SK-N-SH (cell line): ENCODE measurements around the gene C6orf132. TPM values are rescaled to one million over a fixed set of nuclear protein-coding genes. Genes with fewer than 3 reads are reported as not detected.
A peak's percentile ranks its signal among the peaks of the same experiment; 100 is the strongest.

Source experiments
- CTCF ChIA-PET: fragments of 300-600, 350-600 bp; formaldehyde crosslinking; extraction: SDS; loops from one replicate; lab custom pipeline; 2021; lab: Yijun Ruan, JAX
- POLR2A ChIA-PET: fragments of 350-600 bp; sonication (Branson Sonifier 250); formaldehyde crosslinking; extraction: SDS; loops from one replicate; lab custom pipeline; 2020; ENCODE audit warnings: antibody characterized with exemption, inconsistent platforms; lab: Yijun Ruan, JAX
- DNase-seq: peaks from one replicate; pipeline ENCODE4 v3.0.0; 2012
- H2AFZ ChIP-seq: fragments of 200-600 bp; sonication (generic); 2 replicates; pipeline ENCODE4 v1.8.1; 2016; ENCODE audit warnings: antibody characterized with exemption, mild to moderate bottlenecking, low read depth
- H3F3A ChIP-seq: fragments of 200-600 bp; sonication (generic); replicated peaks from 2 replicates; pipeline ENCODE3; 2016; ENCODE audit warnings: antibody characterized with exemption, mild to moderate bottlenecking; ENCODE audit not compliant: insufficient read depth
- H3K27ac ChIP-seq, 2 experiments: fragments of 200-500 bp in 1 of 2; fragments of 200-600 bp in 1 of 2; sonication (Bioruptor generic) in 1 of 2; sonication (generic), shearing (Covaris generic) in 1 of 2; 2 replicates each; pipeline versions ENCODE4 v1.5.1 to v1.6.1; 2014 to 2016; ENCODE audit warnings: low read depth in 2 of 2, inconsistent platforms in 1 of 2, low read length in 1 of 2, mild to moderate bottlenecking in 1 of 2, mixed read lengths in 1 of 2
- H3K27me3 ChIP-seq: fragments of 200-600 bp; sonication (generic), shearing (Covaris generic); 2 replicates; pipeline ENCODE4 v1.6.1; 2016; ENCODE audit warnings: mixed run types; ENCODE audit not compliant: insufficient read depth
- H3K36me3 ChIP-seq, 2 experiments: fragments of 200-500 bp in 1 of 2; fragments of 200-600 bp in 1 of 2; sonication (Bioruptor generic) in 1 of 2; sonication (generic) in 1 of 2; replicated peaks in 1 of 2; 2 replicates each; pipeline versions ENCODE3 to v1.5.1; 2014 to 2016; ENCODE audit warnings: low read length in 1 of 2, mild to moderate bottlenecking in 1 of 2; ENCODE audit not compliant: insufficient read depth in 2 of 2, control insufficient read depth in 1 of 2
- H3K4me1 ChIP-seq, 2 experiments: fragments of 200-500 bp in 1 of 2; fragments of 200-600 bp in 1 of 2; sonication (Bioruptor generic) in 1 of 2; sonication (generic), shearing (Covaris generic) in 1 of 2; 2 replicates each; pipeline versions ENCODE4 v1.5.1 to v1.6.1; 2014 to 2016; ENCODE audit warnings: low read depth in 1 of 2, low read length in 1 of 2, mixed run types in 1 of 2; ENCODE audit not compliant: insufficient read depth in 2 of 2, control insufficient read depth in 1 of 2
- H3K4me2 ChIP-seq: fragments of 200-600 bp; sonication (generic), shearing (Covaris generic); 2 replicates; pipeline ENCODE4 v1.6.1; 2017; ENCODE audit warnings: mixed run types
- H3K4me3 ChIP-seq, 2 experiments: fragments of 200-500 bp in 1 of 2; fragments of 200-600 bp in 1 of 2; sonication (Bioruptor generic) in 1 of 2; sonication (generic), shearing (Covaris generic) in 1 of 2; 2 replicates each; pipeline versions ENCODE4 v1.5.1 to v1.8.1; 2014 to 2016; ENCODE audit warnings: low read depth in 2 of 2, inconsistent platforms in 1 of 2, low read length in 1 of 2, mild to moderate bottlenecking in 1 of 2, mixed read lengths in 1 of 2, moderate library complexity in 1 of 2
- H3K79me2 ChIP-seq: fragments of 200-600 bp; sonication (generic); 2 replicates; pipeline ENCODE4 v1.8.1; 2017; ENCODE audit warnings: mild to moderate bottlenecking; ENCODE audit not compliant: insufficient read depth
- H3K9ac ChIP-seq: fragments of 200-600 bp; sonication (generic); 2 replicates; pipeline ENCODE4 v1.6.1; 2017; ENCODE audit warnings: mixed run types
- H3K9me2 ChIP-seq: fragments of 200-600 bp; sonication (generic); 2 replicates; pipeline ENCODE4 v1.6.1; 2017; ENCODE audit warnings: mixed run types
- H3K9me3 ChIP-seq: fragments of 200-600 bp; sonication (generic); 2 replicates; pipeline ENCODE4 v1.6.1; 2017; ENCODE audit warnings: mixed run types, mild to moderate bottlenecking, moderate library complexity
- H4K20me1 ChIP-seq: fragments of 200-600 bp; sonication (generic); 2 replicates; pipeline ENCODE4 v1.6.1; 2017; ENCODE audit warnings: mild to moderate bottlenecking, mixed run types; ENCODE audit not compliant: insufficient read depth
- CHD2 ChIP-seq: fragments of 150-350 bp; IDR thresholded peaks from 2 replicates; pipeline ENCODE4 v1.6.1; 2018; ENCODE audit warnings: low read length; ENCODE audit not compliant: partially characterized antibody
- EP300 ChIP-seq, 2 experiments: IDR thresholded peaks; 2 replicates each; pipeline versions ENCODE4 v1.4.0 to v1.6.1; 2012; ENCODE audit warnings: borderline replicate concordance in 1 of 2, low read depth in 1 of 2, low read length in 1 of 2
- FOXM1 ChIP-seq: IDR thresholded peaks from 2 replicates; pipeline ENCODE4 v1.4.0; 2012; ENCODE audit warnings: low read depth, mild to moderate bottlenecking
- GATA2 ChIP-seq: sonication (generic); formaldehyde crosslinking; IDR thresholded peaks from 2 replicates; pipeline ENCODE4 v1.5.0; 2020; ENCODE audit warnings: mild to moderate bottlenecking, missing genetic modification reagents
- MXI1 ChIP-seq: IDR thresholded peaks from 2 replicates; pipeline ENCODE4 v1.6.1; 2012; ENCODE audit warnings: mild to moderate bottlenecking, low read depth, low read length, improper control_type of control experiment
- SMC3 ChIP-seq: IDR thresholded peaks from 2 replicates; pipeline ENCODE4 v1.6.1; 2012; ENCODE audit warnings: low read depth, low read length, improper control_type of control experiment
- WGBS: methylation state at CpG from one replicate; pipeline ENCODE4 v1.1.6; 2017; ENCODE audit warnings: low lambda C conversion rate; 5-methylcytosine and 5-hydroxymethylcytosine counted together
- polyA plus RNA-seq, 3 experiments: library from polyadenylated mRNA; depleted of rRNA; stranded (reverse); fragments of >200 nt; gene quantifications; 2 replicates each; pipeline ENCODE4 v1.2.3, GENCODE V29; 2012
- TF ChIP-seq, protein P1 (sequence below): fragments of 200-600 bp; sonication (generic); IDR thresholded peaks from 2 replicates; pipeline ENCODE4 v1.6.1; 2017; ENCODE audit warnings: antibody characterized with exemption, mild to moderate bottlenecking, moderate library complexity

C6orf132 gene
- polyA plus RNA-seq, 1 of the 3 experiments (the other 2 are of a cell fraction), result not detected

GRCh38 chr6:42099340-42100028 lies 42.9 kb downstream of the C6orf132 start:
- Histone ChIP-seq H3K36me3 (no peaks in the 10 kb centered on the region), H4K20me1 (no peaks in the 10 kb centered on the region), H3F3A (no peaks in the 10 kb centered on the region), H3K9ac (no peak overlapping the region), H3K79me2 (no peaks in the 10 kb centered on the region), H3K27me3 (no peaks in the 10 kb centered on the region), H2AFZ (peak overlapping the region; percentile 81), H3K9me3 (no peaks in the 10 kb centered on the region), H3K4me1 (0 out of 4 replicates have a peak, but pooled peaks cover 0 to 7% of the 10 kb centered on the region in 2 experiments), H3K4me2 (no peak overlapping the region), H3K4me3 (no peak overlapping the region), H3K27ac (no peak overlapping the region), H3K9me2 (no peaks in the 10 kb centered on the region)
- CTCF ChIA-PET, result interaction anchor here (0.6 to 1.4 kb wide), 3 partner anchors 11 to 305 kb away, joined by 3 to 8 read pairs (median 3); no protein-coding TSS in a partner anchor
- POLR2A ChIA-PET, result no interaction called here
- DNase-seq, result no peak
- TF ChIP-seq FOXM1 (no peak), CHD2 (no peak)
- 79% methylated on average over 11 of the region's 13 CpGs for WGBS

GRCh38 chr6:42095776-42096541 lies 46.5 kb downstream of the C6orf132 start:
- POLR2A ChIA-PET, result no interaction called here

More at GRCh38 chr6:42095776-42096541, 46.5 kb downstream of the C6orf132 start:
- WGBS, result 83% methylated on average over 8 of the region's 10 CpGs
- H4K20me1 ChIP-seq, result no peaks in the 10 kb centered on the region
- no peak overlapping the region for H3K9ac ChIP-seq
- H3K27me3 ChIP-seq, result no peaks in the 10 kb centered on the region
- H3K79me2 ChIP-seq, result no peaks in the 10 kb centered on the region
- H3K36me3 ChIP-seq, result no peaks in the 10 kb centered on the region
- H3K9me2 ChIP-seq, result no peaks in the 10 kb centered on the region
- no peak overlapping the region for H3K4me3 ChIP-seq
- no peaks in the 10 kb centered on the region for H3K9me3 ChIP-seq
- no peak overlapping the region for H3K27ac ChIP-seq
- TF ChIP-seq SMC3, result no peak
- no peak for TF ChIP-seq MXI1
- no peak for TF ChIP-seq EP300 (IDR thresholded peaks at IDR 0.05; ENCODE audit: borderline replicate concordance in 1 of 2, low read depth in 1 of 2, low read length in 1 of 2)
- TF ChIP-seq, protein P1, sequence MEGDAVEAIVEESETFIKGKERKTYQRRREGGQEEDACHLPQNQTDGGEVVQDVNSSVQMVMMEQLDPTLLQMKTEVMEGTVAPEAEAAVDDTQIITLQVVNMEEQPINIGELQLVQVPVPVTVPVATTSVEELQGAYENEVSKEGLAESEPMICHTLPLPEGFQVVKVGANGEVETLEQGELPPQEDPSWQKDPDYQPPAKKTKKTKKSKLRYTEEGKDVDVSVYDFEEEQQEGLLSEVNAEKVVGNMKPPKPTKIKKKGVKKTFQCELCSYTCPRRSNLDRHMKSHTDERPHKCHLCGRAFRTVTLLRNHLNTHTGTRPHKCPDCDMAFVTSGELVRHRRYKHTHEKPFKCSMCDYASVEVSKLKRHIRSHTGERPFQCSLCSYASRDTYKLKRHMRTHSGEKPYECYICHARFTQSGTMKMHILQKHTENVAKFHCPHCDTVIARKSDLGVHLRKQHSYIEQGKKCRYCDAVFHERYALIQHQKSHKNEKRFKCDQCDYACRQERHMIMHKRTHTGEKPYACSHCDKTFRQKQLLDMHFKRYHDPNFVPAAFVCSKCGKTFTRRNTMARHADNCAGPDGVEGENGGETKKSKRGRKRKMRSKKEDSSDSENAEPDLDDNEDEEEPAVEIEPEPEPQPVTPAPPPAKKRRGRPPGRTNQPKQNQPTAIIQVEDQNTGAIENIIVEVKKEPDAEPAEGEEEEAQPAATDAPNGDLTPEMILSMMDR, result 0 out of 2 replicates have a peak, but pooled peaks have one; percentile 20
- no peak for TF ChIP-seq GATA2 (CRISPR knock-in tag)
- no peak overlapping the region for H2AFZ ChIP-seq
- DNase-seq, result no peak
- CTCF ChIA-PET, result interaction anchor here (0.6 to 3.3 kb wide), 6 partner anchors 9 to 435 kb away, joined by 3 to 9 read pairs (median 5); no protein-coding TSS in a partner anchor
- H3K4me2 ChIP-seq, result no peak overlapping the region
- H3K4me1 ChIP-seq, result 0 out of 4 replicates have a peak, but pooled peaks cover 0 to 7% of the 10 kb centered on the region in 2 experiments
- no peaks in the 10 kb centered on the region for H3F3A ChIP-seq
